ENCODE measurements around the gene ZMPSTE24. TPM values are rescaled to one million over a fixed set of nuclear protein-coding genes. Genes with fewer than 3 reads are reported as not detected.
A peak's percentile ranks its signal among the peaks of the same experiment; 100 is the strongest.

Gene ZMPSTE24
- total and polyA plus RNA-seq, 3 donors from 2014 or later: 22.5 to 31.3 (median 30.4) TPM

GRCh38 chr1:40303790-40304189 is 45.8 kb downstream of the ZMPSTE24 start:
- TF ChIP-seq POLR2A (IDR thresholded peaks at IDR 0.05): no peak
- TF ChIP-seq, protein P1, sequence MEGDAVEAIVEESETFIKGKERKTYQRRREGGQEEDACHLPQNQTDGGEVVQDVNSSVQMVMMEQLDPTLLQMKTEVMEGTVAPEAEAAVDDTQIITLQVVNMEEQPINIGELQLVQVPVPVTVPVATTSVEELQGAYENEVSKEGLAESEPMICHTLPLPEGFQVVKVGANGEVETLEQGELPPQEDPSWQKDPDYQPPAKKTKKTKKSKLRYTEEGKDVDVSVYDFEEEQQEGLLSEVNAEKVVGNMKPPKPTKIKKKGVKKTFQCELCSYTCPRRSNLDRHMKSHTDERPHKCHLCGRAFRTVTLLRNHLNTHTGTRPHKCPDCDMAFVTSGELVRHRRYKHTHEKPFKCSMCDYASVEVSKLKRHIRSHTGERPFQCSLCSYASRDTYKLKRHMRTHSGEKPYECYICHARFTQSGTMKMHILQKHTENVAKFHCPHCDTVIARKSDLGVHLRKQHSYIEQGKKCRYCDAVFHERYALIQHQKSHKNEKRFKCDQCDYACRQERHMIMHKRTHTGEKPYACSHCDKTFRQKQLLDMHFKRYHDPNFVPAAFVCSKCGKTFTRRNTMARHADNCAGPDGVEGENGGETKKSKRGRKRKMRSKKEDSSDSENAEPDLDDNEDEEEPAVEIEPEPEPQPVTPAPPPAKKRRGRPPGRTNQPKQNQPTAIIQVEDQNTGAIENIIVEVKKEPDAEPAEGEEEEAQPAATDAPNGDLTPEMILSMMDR (IDR thresholded peaks at IDR 0.05): no peak
- no peaks in the 10 kb centered on the region for H3K36me3 ChIP-seq (ENCODE audit: low read depth, missing control alignments)
- no peak for DNase-seq
- H3K4me3 ChIP-seq: peak overlapping the region in 1 of 2 donors; percentile 31
- H3K4me1 ChIP-seq: peaks cover 7% of the 10 kb centered on the region
- 52% methylated on average over 26 of the region's 33 CpGs; no CpG with 5 or more reads in 1 of the 2 donors for WGBS, 2 donors
- no peaks in the 10 kb centered on the region for H3K9me3 ChIP-seq
- no peaks in the 10 kb centered on the region for H3K27me3 ChIP-seq
- H3K27ac ChIP-seq: no peak overlapping the region
- intact Hi-C loops (cut with DNase I; ENCODE audit: low total_unique reads): no loop called here

- Histone ChIP-seq H3K4me1 (peaks cover 7% of the 10 kb centered on the region), H3K27ac (no peak overlapping the region), H3K36me3 (ENCODE audit: low read depth, missing control alignments) (no peaks in the 10 kb centered on the region), H3K27me3 (no peaks in the 10 kb centered on the region), H3K4me3 (no peak overlapping the region), H3K9me3 (no peaks in the 10 kb centered on the region)
- no peak for DNase-seq
- WGBS, 2 donors: 78 to 86% methylated on average over 4 to 5 of the region's 5 CpGs
- intact Hi-C loops (cut with DNase I; ENCODE audit: low total_unique reads): no loop called here
- TF ChIP-seq POLR2A (IDR thresholded peaks at IDR 0.05): no peak
- TF ChIP-seq, protein P1 (IDR thresholded peaks at IDR 0.05): no peak
Measured at GRCh38 chr1:40305451-40305850, 47.4 kb downstream of the ZMPSTE24 start.

GRCh38 chr1:40305871-40306270 is 47.8 kb downstream of the ZMPSTE24 start:
- Histone ChIP-seq H3K9me3 (no peaks in the 10 kb centered on the region), H3K27me3 (no peaks in the 10 kb centered on the region), H3K27ac (no peak overlapping the region), H3K4me3 (no peak overlapping the region), H3K4me1 (peaks cover 7% of the 10 kb centered on the region), H3K36me3 (ENCODE audit: low read depth, missing control alignments) (no peaks in the 10 kb centered on the region)
- DNase-seq: no peak
- intact Hi-C loops (cut with DNase I; ENCODE audit: low total_unique reads): no loop called here
- TF ChIP-seq POLR2A (IDR thresholded peaks at IDR 0.05): no peak
- TF ChIP-seq, protein P1 (IDR thresholded peaks at IDR 0.05): no peak
- WGBS, 2 donors: 50 to 90% methylated on average over 1 to 2 of the region's 2 CpGs

GRCh38 chr1:40306296-40306695 is 48.3 kb downstream of the ZMPSTE24 start:
- no peaks in the 10 kb centered on the region for H3K36me3 ChIP-seq (ENCODE audit: low read depth, missing control alignments)
- no peaks in the 10 kb centered on the region for H3K27me3 ChIP-seq
- DNase-seq: no peak
- no peak for TF ChIP-seq POLR2A (IDR thresholded peaks at IDR 0.05)
- TF ChIP-seq, protein P1 (IDR thresholded peaks at IDR 0.05): no peak
- no peak overlapping the region for H3K27ac ChIP-seq
- 94 to 95% methylated on average over 3 to 4 of the region's 4 CpGs for WGBS, 2 donors
- H3K4me3 ChIP-seq: no peak overlapping the region
- intact Hi-C loops (cut with DNase I; ENCODE audit: low total_unique reads): no loop called here
- no peaks in the 10 kb centered on the region for H3K9me3 ChIP-seq
- peaks cover 7% of the 10 kb centered on the region for H3K4me1 ChIP-seq

- TF ChIP-seq POLR2A (IDR thresholded peaks at IDR 0.05): no peak
- TF ChIP-seq, protein P1 (IDR thresholded peaks at IDR 0.05): no peak
- no peak for DNase-seq
- intact Hi-C loops (cut with DNase I; ENCODE audit: low total_unique reads): no loop called here
- 92 to 96% methylated on average over 3 to 6 of the region's 6 CpGs for WGBS, 2 donors
- no peaks in the 10 kb centered on the region for H3K9me3 ChIP-seq
- H3K4me1 ChIP-seq: peaks cover 7% of the 10 kb centered on the region
- H3K27ac ChIP-seq: no peak overlapping the region
- H3K27me3 ChIP-seq: no peaks in the 10 kb centered on the region
- no peak overlapping the region for H3K4me3 ChIP-seq
- H3K36me3 ChIP-seq (ENCODE audit: low read depth, missing control alignments): no peaks in the 10 kb centered on the region
Measured at GRCh38 chr1:40307186-40307585, 49.1 kb downstream of the ZMPSTE24 start.

Measured in testis (tissue), 3 donors.